AG08395 (cell line): ENCODE results near the gene CCDC159.
"Not testable (repeated sequence)": the region's sequence is repeated elsewhere in the genome, so short reads cannot be mapped to it uniquely, and the experiment has no call there.

Experiments
- DNase-seq: peaks from one replicate; pipeline ENCODE4 v3.0.0; 2012; ENCODE audit warnings: mixed read lengths, low spot score

The CCDC159 gene

GRCh38 chr19:11346104-11346940, at the start of gene CCDC159, which contains the start of gene TMEM205:
CCDC159 (plus strand) TSS chr19:11346519; CDS start chr19:11346607, 88 bp downstream.
TMEM205 (minus strand) TSS chr19:11346268; CDS start chr19:11345619, 649 bp downstream.
- peak; percentile 97 for DNase-seq

- no peak for DNase-seq
Measured at GRCh38 chr19:11299946-11300810, 46.1 kb upstream of the CCDC159 start.

- DNase-seq = no peak
Measured at GRCh38 chr19:11300811-11301120, 45.6 kb upstream of the CCDC159 start.

- DNase-seq = no peak
Measured at GRCh38 chr19:11304936-11305335, 41.4 kb upstream of the CCDC159 start.

GRCh38 chr19:11306337-11306736, 40.0 kb upstream of the CCDC159 start:
- DNase-seq = no peak

- not testable (repeated sequence) for DNase-seq
Measured at GRCh38 chr19:11320278-11320995, 25.9 kb upstream of the CCDC159 start.

- DNase-seq = no peak
Measured at GRCh38 chr19:11321191-11322126, 24.9 kb upstream of the CCDC159 start.

GRCh38 chr19:11322269-11323024, 23.9 kb upstream of the CCDC159 start:
- no peak for DNase-seq

GRCh38 chr19:11323601-11324078, 22.7 kb upstream of the CCDC159 start:
- DNase-seq = no peak

- DNase-seq = peak; percentile 94
Measured at GRCh38 chr19:11324079-11324661, 22.1 kb upstream of the CCDC159 start.

- no peak for DNase-seq
Measured at GRCh38 chr19:11324748-11325389, 21.4 kb upstream of the CCDC159 start.

- no peak for DNase-seq
Measured at GRCh38 chr19:11325544-11325943, 20.8 kb upstream of the CCDC159 start.

- no peak for DNase-seq
Measured at GRCh38 chr19:11330127-11330526, 16.2 kb upstream of the CCDC159 start.

- DNase-seq = no peak
Measured at GRCh38 chr19:11331502-11331901, 14.8 kb upstream of the CCDC159 start.

- DNase-seq = no peak
Measured at GRCh38 chr19:11332822-11333221, 13.5 kb upstream of the CCDC159 start.

GRCh38 chr19:11333838-11334237, 12.5 kb upstream of the CCDC159 start:
- DNase-seq = not testable (repeated sequence)

GRCh38 chr19:11335449-11336146, 10.7 kb upstream of the CCDC159 start:
- no peak for DNase-seq

GRCh38 chr19:11337080-11337479, 9.2 kb upstream of the CCDC159 start:
- DNase-seq = no peak

- no peak for DNase-seq
Measured at GRCh38 chr19:11338121-11338520, 8.2 kb upstream of the CCDC159 start.
